Epithelial cell of prostate (primary cell): ENCODE data around the gene ZFYVE28.
A peak's percentile ranks its signal among the peaks of the same experiment; 100 is the strongest.

Experiments
- DNase-seq: peaks from one replicate; pipeline ENCODE4 v3.0.0-alpha.2; 2011; ENCODE audit warnings: low read depth, low spot score
- H3K27ac ChIP-seq: fragments of 450-650 bp; 2 replicates; pipeline ENCODE4 v1.5.1; 2017; ENCODE audit warnings: mild to moderate bottlenecking

The ZFYVE28 gene

GRCh38 chr4:2413821-2414610 is 4.4 kb downstream of the ZFYVE28 start:
- no peak for DNase-seq
- H3K27ac ChIP-seq, result peak overlapping the region; percentile 66

GRCh38 chr4:2412885-2413716 is 5.3 kb downstream of the ZFYVE28 start:
- peak; percentile 45 for DNase-seq
- H3K27ac ChIP-seq, result peak overlapping the region; percentile 66

GRCh38 chr4:2412534-2412884 is 5.9 kb downstream of the ZFYVE28 start:
- no peak for DNase-seq
- H3K27ac ChIP-seq, result peak overlapping the region; percentile 66

GRCh38 chr4:2411786-2412510 is 6.5 kb downstream of the ZFYVE28 start:
- peak overlapping the region; percentile 66 for H3K27ac ChIP-seq
- DNase-seq, result no peak

- DNase-seq, result no peak
- no peak overlapping the region for H3K27ac ChIP-seq
Measured at GRCh38 chr4:2409381-2409783, 9.1 kb downstream of the ZFYVE28 start.

GRCh38 chr4:2408976-2409375 is 9.5 kb downstream of the ZFYVE28 start:
- DNase-seq, result no peak
- no peak overlapping the region for H3K27ac ChIP-seq

GRCh38 chr4:2408401-2408958 is 10.0 kb downstream of the ZFYVE28 start:
- no peak for DNase-seq
- no peak overlapping the region for H3K27ac ChIP-seq

- no peak for DNase-seq
- H3K27ac ChIP-seq, result no peak overlapping the region
Measured at GRCh38 chr4:2407991-2408342, 10.5 kb downstream of the ZFYVE28 start.

GRCh38 chr4:2406920-2407319 is 11.5 kb downstream of the ZFYVE28 start:
- DNase-seq, result no peak
- no peak overlapping the region for H3K27ac ChIP-seq

GRCh38 chr4:2406406-2406805 is 12.0 kb downstream of the ZFYVE28 start:
- H3K27ac ChIP-seq, result no peak overlapping the region
- DNase-seq, result no peak

- no peak overlapping the region for H3K27ac ChIP-seq
- no peak for DNase-seq
Measured at GRCh38 chr4:2402941-2403340, 15.5 kb downstream of the ZFYVE28 start.

- DNase-seq, result no peak
- no peak overlapping the region for H3K27ac ChIP-seq
Measured at GRCh38 chr4:2402048-2402842, 16.2 kb downstream of the ZFYVE28 start.

- no peak for DNase-seq
- H3K27ac ChIP-seq, result no peak overlapping the region
Measured at GRCh38 chr4:2401610-2401983, 16.8 kb downstream of the ZFYVE28 start.

- no peak for DNase-seq
Measured at GRCh38 chr4:2400841-2401609, 17.4 kb downstream of the ZFYVE28 start.

GRCh38 chr4:2399631-2400190 is 18.7 kb downstream of the ZFYVE28 start:
- H3K27ac ChIP-seq, result no peak overlapping the region

More at GRCh38 chr4:2400841-2401609, 17.4 kb downstream of the ZFYVE28 start:
- no peak overlapping the region for H3K27ac ChIP-seq

GRCh38 chr4:2399216-2399615 is 19.2 kb downstream of the ZFYVE28 start:
- DNase-seq, result no peak
- no peak overlapping the region for H3K27ac ChIP-seq

More at GRCh38 chr4:2399631-2400190, 18.7 kb downstream of the ZFYVE28 start:
- no peak for DNase-seq

- DNase-seq, result no peak
- no peak overlapping the region for H3K27ac ChIP-seq
Measured at GRCh38 chr4:2397596-2398379, 20.7 kb downstream of the ZFYVE28 start.

- DNase-seq, result no peak
- no peak overlapping the region for H3K27ac ChIP-seq
Measured at GRCh38 chr4:2396781-2397368, 21.6 kb downstream of the ZFYVE28 start.
